HCT116 (cell line): ENCODE data around the gene AGBL3. TPM values are rescaled to one million over a fixed set of nuclear protein-coding genes. Genes with fewer than 3 reads are reported as not detected.

Experiments used
- ATAC-seq: fragments of 200-7000 bp; cut with Tn5 transposase; 2 replicates; pipeline ENCODE4 v1.9.1; 2020; ENCODE audit warnings: mild to moderate bottlenecking, moderate library complexity
- BruUV-seq: library from RNA; stranded (reverse); fragments of 400-500 nt; replicated peaks from 2 replicates; lab custom pipeline; 2021; lab: Mats Ljungman, UMichigan
- CTCF ChIA-PET: fragments of 300-600 bp; sonication (Branson Sonifier 250); formaldehyde crosslinking; loops from one replicate; lab custom pipeline; 2021; ENCODE audit warnings: antibody characterized with exemption; lab: Charles Lee
- POLR2A ChIA-PET: fragments of 300-600, 350-600 bp; sonication (Branson Sonifier 250); formaldehyde crosslinking; loops from one replicate; lab custom pipeline; 2021; ENCODE audit warnings: antibody characterized with exemption; lab: Charles Lee
- RAD21 ChIA-PET, 2 experiments: fragments of 300-600 bp; sonication (Branson Sonifier 250); formaldehyde crosslinking; loops; one replicate each; lab custom pipeline; 2023; ENCODE audit warnings: low total read pairs in 2 of 2; ENCODE audit not compliant: uncharacterized antibody in 2 of 2, unreplicated experiment in 2 of 2, low non-redundant PET in 1 of 2; lab: Charles Lee
- DNase-seq: peaks from one replicate; pipeline ENCODE4 v3.0.0-alpha.2; 2010; ENCODE audit warnings: low read depth, low spot score
- H2AFZ ChIP-seq: fragments of 200-600 bp; shearing (Covaris generic), sonication (generic); 2 replicates; pipeline ENCODE4 v1.6.1; 2017; ENCODE audit warnings: low read depth, mixed run types, mixed read lengths, antibody characterized with exemption, low read length; ENCODE audit not compliant: poor library complexity, severe bottlenecking
- H3K27ac ChIP-seq: 2 replicates; pipeline ENCODE4 v1.5.1; 2012; ENCODE audit warnings: low read depth, low read length
- H3K27me3 ChIP-seq: fragments of 200-600 bp; sonication (generic); 2 replicates; pipeline ENCODE4 v1.6.1; 2016; ENCODE audit warnings: mixed run types, low read length, mixed read lengths; ENCODE audit not compliant: insufficient read depth
- H3K36me3 ChIP-seq, 2 experiments: fragments of 200-500 bp in 1 of 2; fragments of 200-600 bp in 1 of 2; sonication (Bioruptor generic) in 1 of 2; sonication (generic) in 1 of 2; 2 replicates each; pipeline versions ENCODE4 v1.5.1 to v1.6.1; 2014 to 2016; ENCODE audit warnings: low read length in 2 of 2, inconsistent platforms in 1 of 2, mixed read lengths in 1 of 2, mixed run types in 1 of 2; ENCODE audit not compliant: insufficient read depth in 2 of 2, control insufficient read depth in 1 of 2
- H3K4me1 ChIP-seq, 2 experiments: fragments of 200-600 bp in 1 of 2; sonication (generic) in 1 of 2; 2 replicates each; pipeline versions ENCODE4 v1.5.1 to v1.6.1; 2012 to 2017; ENCODE audit warnings: low read length in 2 of 2, inconsistent platforms in 1 of 2, mild to moderate bottlenecking in 1 of 2, mixed read lengths in 1 of 2, mixed run types in 1 of 2, moderate library complexity in 1 of 2; ENCODE audit not compliant: insufficient read depth in 2 of 2, control insufficient read depth in 1 of 2
- H3K4me2 ChIP-seq: fragments of 200-600 bp; sonication (generic); 2 replicates; pipeline ENCODE4 v1.6.1; 2017; ENCODE audit warnings: mixed run types, low read length, mixed read lengths
- H3K4me3 ChIP-seq, 2 experiments: fragments of 200-600 bp in 1 of 2; sonication (generic) in 1 of 2; replicated peaks in 1 of 2; 2 replicates each; pipeline ENCODE4 v1.5.1; 2011 to 2016; ENCODE audit warnings: low read length in 2 of 2, control low read depth in 1 of 2, low read depth in 1 of 2, mild to moderate bottlenecking in 1 of 2, mixed read lengths in 1 of 2, mixed run types in 1 of 2
- H3K79me2 ChIP-seq: fragments of 200-600 bp; sonication (generic); 2 replicates; pipeline ENCODE4 v1.6.1; 2017; ENCODE audit warnings: mild to moderate bottlenecking, mixed run types, low read length, moderate library complexity, mixed read lengths; ENCODE audit not compliant: insufficient read depth
- H3K9ac ChIP-seq: fragments of 200-600 bp; sonication (generic); 2 replicates; pipeline ENCODE4 v1.6.1; 2016; ENCODE audit warnings: low read length, mixed read lengths
- H3K9me2 ChIP-seq: fragments of 200-600 bp; sonication (generic), shearing (Covaris generic); 2 replicates; pipeline ENCODE4 v1.6.1; 2017; ENCODE audit warnings: mixed run types, mild to moderate bottlenecking, moderate library complexity; ENCODE audit not compliant: insufficient read depth
- H3K9me3 ChIP-seq, 2 experiments: fragments of 200-500 bp in 1 of 2; fragments of 200-600 bp in 1 of 2; sonication (Bioruptor generic) in 1 of 2; sonication (generic) in 1 of 2; 2 replicates each; pipeline ENCODE4 v1.6.1; 2014 to 2017; ENCODE audit warnings: low read length in 2 of 2, mixed read lengths in 2 of 2, inconsistent platforms in 1 of 2, low read depth in 1 of 2, mild to moderate bottlenecking in 1 of 2, mixed run types in 1 of 2, moderate library complexity in 1 of 2; ENCODE audit not compliant: control insufficient read depth in 1 of 2, insufficient read depth in 1 of 2
- H4K20me1 ChIP-seq: fragments of 200-600 bp; sonication (generic), shearing (Covaris generic); 2 replicates; pipeline ENCODE4 v1.6.1; 2017; ENCODE audit warnings: mixed run types, mild to moderate bottlenecking, moderate library complexity; ENCODE audit not compliant: insufficient read depth
- ATF3 ChIP-seq: IDR thresholded peaks from 2 replicates; pipeline ENCODE4 v1.6.1; 2012
- CBX3 ChIP-seq: IDR thresholded peaks from 2 replicates; pipeline ENCODE4 v1.6.1; 2012; ENCODE audit warnings: low read depth
- EZH2phosphoT487 ChIP-seq: fragments of 200-600 bp; IDR thresholded peaks from 2 replicates; pipeline ENCODE4 v1.6.1; 2018; ENCODE audit warnings: antibody characterized with exemption, borderline replicate concordance
- MAX ChIP-seq: IDR thresholded peaks from 2 replicates; pipeline ENCODE4 v1.6.1; 2012
- POLR2A ChIP-seq: IDR thresholded peaks from 2 replicates; pipeline ENCODE4 v1.7.0; 2011; ENCODE audit warnings: borderline replicate concordance; ENCODE audit not compliant: insufficient read depth, insufficient read length; ENCODE audit errors: extremely low read depth
- POLR2AphosphoS5 ChIP-seq: IDR thresholded peaks from 2 replicates; pipeline ENCODE4 v1.6.1; 2011; ENCODE audit warnings: mild to moderate bottlenecking, low read depth, low read length, moderate library complexity
- RAD21 ChIP-seq: IDR thresholded peaks from 2 replicates; pipeline ENCODE4 v1.6.1; 2012; ENCODE audit warnings: low read depth, mild to moderate bottlenecking
- SP1 ChIP-seq: IDR thresholded peaks from 2 replicates; pipeline ENCODE4 v1.6.1; 2012; ENCODE audit warnings: low read depth
- SRF ChIP-seq: IDR thresholded peaks from 2 replicates; pipeline ENCODE4 v1.6.1; 2012; ENCODE audit warnings: low read depth
- TCF7L2 ChIP-seq: IDR thresholded peaks from 2 replicates; pipeline ENCODE4 v1.7.0; 2011; ENCODE audit warnings: borderline replicate concordance, inconsistent platforms; ENCODE audit not compliant: insufficient read depth, insufficient read length; ENCODE audit errors: extremely low read depth
- YY1 ChIP-seq: IDR thresholded peaks from 2 replicates; pipeline ENCODE4 v1.6.1; 2011; ENCODE audit warnings: low read length, low read depth, moderate library complexity, mild to moderate bottlenecking; ENCODE audit not compliant: insufficient replicate concordance; ENCODE audit errors: extremely low read depth
- ZNF274 ChIP-seq: fragments of 200-500 bp; sonication (Bioruptor generic); IDR thresholded peaks from 2 replicates; pipeline ENCODE4 v1.6.1; 2014; ENCODE audit warnings: mild to moderate bottlenecking, low read depth, low read length, inconsistent platforms
- intact Hi-C: fragments of 100-400 bp; cut with micrococcal nuclease; formaldehyde crosslinking; loops from 2 replicates; pipeline ENCODE4 v1.10.0; 2022
- total RNA-seq: library from RNA; stranded (reverse); gene quantifications from one replicate; pipeline ENCODE4 v1.2.1, GENCODE V29; 2021; ENCODE audit not compliant: unreplicated experiment
- TF ChIP-seq, protein P1 (sequence below): IDR thresholded peaks from 2 replicates; pipeline ENCODE4 v1.6.1; 2012; ENCODE audit warnings: low read depth
- TF ChIP-seq, protein P2 (sequence below): IDR thresholded peaks from 2 replicates; pipeline ENCODE4 v1.6.1; 2011; ENCODE audit warnings: mild to moderate bottlenecking, low read length, moderate library complexity; ENCODE audit not compliant: insufficient replicate concordance; ENCODE audit errors: extremely low read depth

The AGBL3 gene
- total RNA-seq, 1 experiment from 2014 or later = 1.9 TPM

DNA sequence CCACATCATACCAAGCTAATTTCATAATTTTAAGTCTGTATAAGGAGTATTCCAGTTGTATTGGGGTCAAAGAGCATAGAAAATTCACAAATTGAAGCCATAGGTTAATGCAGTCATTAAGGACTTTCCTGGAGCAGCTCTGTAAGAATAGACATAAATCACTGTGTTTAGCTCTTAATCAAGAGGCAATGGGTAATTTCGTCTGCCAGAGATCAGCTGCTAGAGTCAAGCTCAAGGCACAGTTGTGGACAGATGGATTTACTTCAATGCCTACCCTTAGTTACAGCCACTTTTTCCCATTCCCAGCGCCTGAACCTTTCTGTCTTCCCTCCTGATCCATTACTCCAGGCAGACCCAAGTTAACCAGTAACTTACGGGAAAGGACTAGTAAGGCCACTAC is 40.6 kb upstream of the AGBL3 start:
- H3K9ac ChIP-seq = no peak overlapping the region
- BruUV-seq = no TSS peak
- H3K36me3 ChIP-seq = peaks cover 0 to 5% of the 10 kb centered on the region in 2 experiments; a peak in 2 of 4 replicates
- H3K9me2 ChIP-seq = no peaks in the 10 kb centered on the region
- no peak overlapping the region for H3K4me2 ChIP-seq
- ChIA-PET POLR2A (no interaction called here), RAD21 (no interaction called here), CTCF (interaction anchor here (1.0 to 1.5 kb wide), 2 partner anchors 221 to 259 kb away, joined by 3 read pairs; no protein-coding TSS in a partner anchor)
- H4K20me1 ChIP-seq = no peaks in the 10 kb centered on the region
- TF ChIP-seq POLR2A = no peak
- TF ChIP-seq, all 23 proteins: peak for 0
- intact Hi-C loops = loop anchor here (10.0 kb wide), 1 partner anchor 511 kb away; no protein-coding TSS in a partner anchor
- no peaks in the 10 kb centered on the region for H3K79me2 ChIP-seq
- no peak overlapping the region for H3K27ac ChIP-seq
- H3K4me3 ChIP-seq = no peak overlapping the region
- no peak overlapping the region for H2AFZ ChIP-seq
- no peaks in the 10 kb centered on the region for H3K9me3 ChIP-seq
- H3K27me3 ChIP-seq = no peaks in the 10 kb centered on the region
- ATAC-seq (no peak), DNase-seq (no peak)
- no peaks in the 10 kb centered on the region for H3K4me1 ChIP-seq

DNA sequence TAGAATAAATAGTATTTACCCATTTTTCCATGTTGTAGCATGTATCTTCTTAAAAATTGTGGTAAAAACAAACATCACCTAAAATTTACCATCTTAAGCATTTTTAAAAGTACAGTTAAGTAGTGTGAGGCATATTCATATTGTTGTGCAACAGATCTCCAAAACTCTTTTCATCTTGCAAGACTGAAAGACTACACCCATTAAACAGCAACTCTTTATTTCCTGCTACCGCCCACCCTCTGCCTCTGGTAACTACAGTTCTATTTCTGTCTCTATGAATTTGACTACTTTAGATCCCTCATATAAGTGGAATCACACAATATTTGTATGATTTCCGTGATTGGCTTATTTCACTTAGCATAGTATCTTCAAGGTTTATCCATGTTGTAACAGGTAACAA is 40.0 kb upstream of the AGBL3 start:
- Histone ChIP-seq H3K4me1 (no peaks in the 10 kb centered on the region), H3K9ac (no peak overlapping the region), H3K9me3 (no peaks in the 10 kb centered on the region), H3K36me3 (peaks cover 0 to 5% of the 10 kb centered on the region in 2 experiments; a peak in 2 of 4 replicates), H3K27ac (no peak overlapping the region), H3K4me3 (no peak overlapping the region), H2AFZ (no peak overlapping the region), H3K9me2 (no peaks in the 10 kb centered on the region), H4K20me1 (no peaks in the 10 kb centered on the region), H3K4me2 (no peak overlapping the region), H3K27me3 (no peaks in the 10 kb centered on the region), H3K79me2 (no peaks in the 10 kb centered on the region)
- POLR2A ChIA-PET = no interaction called here
- no TSS peak for BruUV-seq
- ATAC-seq = no peak
- RAD21 ChIA-PET = no interaction called here
- DNase-seq = no peak
- CTCF ChIA-PET = interaction anchor here (1.0 kb wide), 1 partner anchor 260 kb away, joined by 3 read pairs; no protein-coding TSS in a partner anchor
- intact Hi-C loops = loop anchor here (10.0 kb wide), 1 partner anchor 511 kb away; no protein-coding TSS in a partner anchor
- TF ChIP-seq, protein P1, sequence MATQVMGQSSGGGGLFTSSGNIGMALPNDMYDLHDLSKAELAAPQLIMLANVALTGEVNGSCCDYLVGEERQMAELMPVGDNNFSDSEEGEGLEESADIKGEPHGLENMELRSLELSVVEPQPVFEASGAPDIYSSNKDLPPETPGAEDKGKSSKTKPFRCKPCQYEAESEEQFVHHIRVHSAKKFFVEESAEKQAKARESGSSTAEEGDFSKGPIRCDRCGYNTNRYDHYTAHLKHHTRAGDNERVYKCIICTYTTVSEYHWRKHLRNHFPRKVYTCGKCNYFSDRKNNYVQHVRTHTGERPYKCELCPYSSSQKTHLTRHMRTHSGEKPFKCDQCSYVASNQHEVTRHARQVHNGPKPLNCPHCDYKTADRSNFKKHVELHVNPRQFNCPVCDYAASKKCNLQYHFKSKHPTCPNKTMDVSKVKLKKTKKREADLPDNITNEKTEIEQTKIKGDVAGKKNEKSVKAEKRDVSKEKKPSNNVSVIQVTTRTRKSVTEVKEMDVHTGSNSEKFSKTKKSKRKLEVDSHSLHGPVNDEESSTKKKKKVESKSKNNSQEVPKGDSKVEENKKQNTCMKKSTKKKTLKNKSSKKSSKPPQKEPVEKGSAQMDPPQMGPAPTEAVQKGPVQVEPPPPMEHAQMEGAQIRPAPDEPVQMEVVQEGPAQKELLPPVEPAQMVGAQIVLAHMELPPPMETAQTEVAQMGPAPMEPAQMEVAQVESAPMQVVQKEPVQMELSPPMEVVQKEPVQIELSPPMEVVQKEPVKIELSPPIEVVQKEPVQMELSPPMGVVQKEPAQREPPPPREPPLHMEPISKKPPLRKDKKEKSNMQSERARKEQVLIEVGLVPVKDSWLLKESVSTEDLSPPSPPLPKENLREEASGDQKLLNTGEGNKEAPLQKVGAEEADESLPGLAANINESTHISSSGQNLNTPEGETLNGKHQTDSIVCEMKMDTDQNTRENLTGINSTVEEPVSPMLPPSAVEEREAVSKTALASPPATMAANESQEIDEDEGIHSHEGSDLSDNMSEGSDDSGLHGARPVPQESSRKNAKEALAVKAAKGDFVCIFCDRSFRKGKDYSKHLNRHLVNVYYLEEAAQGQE = no peak
- TF ChIP-seq RAD21 = no peak
- TF ChIP-seq CBX3 = no peak
- TF ChIP-seq, protein P2, sequence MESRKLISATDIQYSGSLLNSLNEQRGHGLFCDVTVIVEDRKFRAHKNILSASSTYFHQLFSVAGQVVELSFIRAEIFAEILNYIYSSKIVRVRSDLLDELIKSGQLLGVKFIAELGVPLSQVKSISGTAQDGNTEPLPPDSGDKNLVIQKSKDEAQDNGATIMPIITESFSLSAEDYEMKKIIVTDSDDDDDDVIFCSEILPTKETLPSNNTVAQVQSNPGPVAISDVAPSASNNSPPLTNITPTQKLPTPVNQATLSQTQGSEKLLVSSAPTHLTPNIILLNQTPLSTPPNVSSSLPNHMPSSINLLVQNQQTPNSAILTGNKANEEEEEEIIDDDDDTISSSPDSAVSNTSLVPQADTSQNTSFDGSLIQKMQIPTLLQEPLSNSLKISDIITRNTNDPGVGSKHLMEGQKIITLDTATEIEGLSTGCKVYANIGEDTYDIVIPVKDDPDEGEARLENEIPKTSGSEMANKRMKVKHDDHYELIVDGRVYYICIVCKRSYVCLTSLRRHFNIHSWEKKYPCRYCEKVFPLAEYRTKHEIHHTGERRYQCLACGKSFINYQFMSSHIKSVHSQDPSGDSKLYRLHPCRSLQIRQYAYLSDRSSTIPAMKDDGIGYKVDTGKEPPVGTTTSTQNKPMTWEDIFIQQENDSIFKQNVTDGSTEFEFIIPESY = no peak
- TF ChIP-seq POLR2A = no peak
- TF ChIP-seq YY1 = no peak
- no peak for TF ChIP-seq EZH2phosphoT487
- TF ChIP-seq ATF3 = no peak
- TF ChIP-seq SRF = no peak
- no peak for TF ChIP-seq ZNF274
- TF ChIP-seq POLR2AphosphoS5 = no peak
- TF ChIP-seq MAX = no peak
- no peak for TF ChIP-seq SP1
- TF ChIP-seq TCF7L2 = no peak
